ENCODE measurements around the gene SUSD1.

DNA sequence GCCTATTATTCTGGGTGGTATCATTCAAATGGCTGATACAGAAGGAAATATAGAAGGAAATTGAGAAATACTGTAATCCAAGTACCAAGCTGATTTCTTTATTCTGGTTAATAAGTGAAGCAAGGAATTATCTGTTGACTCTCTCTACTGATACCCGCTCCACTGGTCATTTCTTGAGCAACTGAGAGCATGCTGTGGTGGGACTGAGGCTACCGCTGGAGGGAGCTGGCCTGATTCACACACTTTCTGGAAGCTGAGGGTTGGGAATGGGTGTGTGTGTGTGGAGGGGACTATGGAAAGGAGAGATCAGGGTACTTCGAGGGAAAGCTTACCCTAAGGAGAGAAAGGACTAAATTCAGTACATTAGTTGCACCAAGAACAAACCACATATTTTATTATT, 174.4 kb downstream of the SUSD1 start:
- no peak for TF ChIP-seq ZNF792 (tag by site-specific recombination; IDR thresholded peaks at IDR 0.05)
- TF ChIP-seq ZNF335 (tag by site-specific recombination; conservative IDR thresholded peaks at IDR 0.05) = no peak
- TF ChIP-seq, protein P1, sequence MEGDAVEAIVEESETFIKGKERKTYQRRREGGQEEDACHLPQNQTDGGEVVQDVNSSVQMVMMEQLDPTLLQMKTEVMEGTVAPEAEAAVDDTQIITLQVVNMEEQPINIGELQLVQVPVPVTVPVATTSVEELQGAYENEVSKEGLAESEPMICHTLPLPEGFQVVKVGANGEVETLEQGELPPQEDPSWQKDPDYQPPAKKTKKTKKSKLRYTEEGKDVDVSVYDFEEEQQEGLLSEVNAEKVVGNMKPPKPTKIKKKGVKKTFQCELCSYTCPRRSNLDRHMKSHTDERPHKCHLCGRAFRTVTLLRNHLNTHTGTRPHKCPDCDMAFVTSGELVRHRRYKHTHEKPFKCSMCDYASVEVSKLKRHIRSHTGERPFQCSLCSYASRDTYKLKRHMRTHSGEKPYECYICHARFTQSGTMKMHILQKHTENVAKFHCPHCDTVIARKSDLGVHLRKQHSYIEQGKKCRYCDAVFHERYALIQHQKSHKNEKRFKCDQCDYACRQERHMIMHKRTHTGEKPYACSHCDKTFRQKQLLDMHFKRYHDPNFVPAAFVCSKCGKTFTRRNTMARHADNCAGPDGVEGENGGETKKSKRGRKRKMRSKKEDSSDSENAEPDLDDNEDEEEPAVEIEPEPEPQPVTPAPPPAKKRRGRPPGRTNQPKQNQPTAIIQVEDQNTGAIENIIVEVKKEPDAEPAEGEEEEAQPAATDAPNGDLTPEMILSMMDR (tag by site-specific recombination; IDR thresholded peaks at IDR 0.05) = no peak
- TF ChIP-seq, protein P2, sequence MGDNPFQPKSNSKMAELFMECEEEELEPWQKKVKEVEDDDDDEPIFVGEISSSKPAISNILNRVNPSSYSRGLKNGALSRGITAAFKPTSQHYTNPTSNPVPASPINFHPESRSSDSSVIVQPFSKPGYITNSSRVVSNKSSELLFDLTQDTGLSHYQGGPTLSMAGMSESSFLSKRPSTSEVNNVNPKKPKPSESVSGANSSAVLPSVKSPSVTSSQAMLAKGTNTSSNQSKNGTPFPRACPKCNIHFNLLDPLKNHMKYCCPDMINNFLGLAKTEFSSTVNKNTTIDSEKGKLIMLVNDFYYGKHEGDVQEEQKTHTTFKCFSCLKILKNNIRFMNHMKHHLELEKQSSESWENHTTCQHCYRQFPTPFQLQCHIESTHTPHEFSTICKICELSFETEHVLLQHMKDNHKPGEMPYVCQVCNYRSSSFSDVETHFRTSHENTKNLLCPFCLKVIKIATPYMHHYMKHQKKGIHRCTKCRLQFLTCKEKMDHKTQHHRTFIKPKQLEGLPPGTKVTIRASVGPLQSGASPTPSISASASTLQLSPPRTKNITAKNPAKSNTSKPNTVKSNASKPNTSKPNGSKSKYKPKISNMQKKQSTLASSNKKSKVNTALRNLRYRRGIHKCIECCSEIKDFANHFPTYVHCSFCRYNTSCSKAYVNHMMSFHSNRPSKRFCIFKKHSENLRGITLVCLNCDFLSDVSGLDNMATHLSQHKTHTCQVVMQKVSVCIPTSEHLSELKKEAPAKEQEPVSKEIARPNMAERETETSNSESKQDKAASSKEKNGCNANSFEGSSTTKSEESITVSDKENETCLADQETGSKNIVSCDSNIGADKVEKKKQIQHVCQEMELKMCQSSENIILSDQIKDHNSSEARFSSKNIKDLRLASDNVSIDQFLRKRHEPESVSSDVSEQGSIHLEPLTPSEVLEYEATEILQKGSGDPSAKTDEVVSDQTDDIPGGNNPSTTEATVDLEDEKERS (tag by site-specific recombination; IDR thresholded peaks at IDR 0.05) = no peak
- TF ChIP-seq ZNF121 (tag by site-specific recombination; IDR thresholded peaks at IDR 0.05) = no peak
- no peak for TF ChIP-seq ZNF501 (tag by site-specific recombination; IDR thresholded peaks at IDR 0.05)
- TF ChIP-seq, protein P3, sequence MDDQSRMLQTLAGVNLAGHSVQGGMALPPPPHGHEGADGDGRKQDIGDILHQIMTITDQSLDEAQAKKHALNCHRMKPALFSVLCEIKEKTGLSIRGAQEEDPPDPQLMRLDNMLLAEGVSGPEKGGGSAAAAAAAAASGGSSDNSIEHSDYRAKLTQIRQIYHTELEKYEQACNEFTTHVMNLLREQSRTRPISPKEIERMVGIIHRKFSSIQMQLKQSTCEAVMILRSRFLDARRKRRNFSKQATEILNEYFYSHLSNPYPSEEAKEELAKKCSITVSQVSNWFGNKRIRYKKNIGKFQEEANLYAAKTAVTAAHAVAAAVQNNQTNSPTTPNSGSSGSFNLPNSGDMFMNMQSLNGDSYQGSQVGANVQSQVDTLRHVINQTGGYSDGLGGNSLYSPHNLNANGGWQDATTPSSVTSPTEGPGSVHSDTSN (CRISPR knock-in tag; IDR thresholded peaks at IDR 0.05) = no peak
- no peak for TF ChIP-seq ZNF239 (tag by site-specific recombination; IDR thresholded peaks at IDR 0.05)
- TF ChIP-seq ZNF133 (tag by site-specific recombination; IDR thresholded peaks at IDR 0.05) = no peak
- TF ChIP-seq ZNF10 (tag by site-specific recombination; IDR thresholded peaks at IDR 0.05) = no peak
- TF ChIP-seq ZNF510 (tag by site-specific recombination; IDR thresholded peaks at IDR 0.05; ENCODE audit: insufficient replicate concordance) = no peak
- TF ChIP-seq ZNF274 (IDR thresholded peaks at IDR 0.05; ENCODE audit: low read length) = no peak
- no peak for TF ChIP-seq ZNF274 (tag by site-specific recombination; IDR thresholded peaks at IDR 0.05; ENCODE audit: borderline replicate concordance)
- TF ChIP-seq ZSCAN16 (tag by site-specific recombination; IDR thresholded peaks at IDR 0.05) = no peak
- no peak for TF ChIP-seq ZBTB1 (tag by site-specific recombination; IDR thresholded peaks at IDR 0.05)

All from HEK293 (cell line).